Esophagus (tissue), 2 donors: ENCODE measurements around the gene ADORA1. TPM values are rescaled to one million over a fixed set of nuclear protein-coding genes. Genes with fewer than 3 reads are reported as not detected.

Source experiments
- H3K27ac ChIP-seq, 2 donors: one replicate each; pipeline ENCODE4 v1.5.1; 2013; ENCODE audit warnings: low read depth in 2 of 2, mild to moderate bottlenecking in 2 of 2, inconsistent platforms in 1 of 2, low read length in 1 of 2, moderate library complexity in 1 of 2
- H3K27me3 ChIP-seq, 2 donors: one replicate each; pipeline ENCODE4 v1.6.1; 2013; ENCODE audit warnings: low read length in 2 of 2, control low read depth in 1 of 2, mild to moderate bottlenecking in 1 of 2; ENCODE audit not compliant: insufficient read depth in 2 of 2, control insufficient read depth in 1 of 2
- H3K36me3 ChIP-seq, 2 donors: one replicate each; pipeline ENCODE4 v1.6.1; 2013; ENCODE audit warnings: low read length in 1 of 2; ENCODE audit not compliant: control insufficient read depth in 2 of 2, insufficient read depth in 2 of 2
- H3K4me1 ChIP-seq, 2 donors: one replicate each; pipeline ENCODE4 v1.6.1; 2013; ENCODE audit warnings: low read length in 1 of 2; ENCODE audit not compliant: control insufficient read depth in 2 of 2, insufficient read depth in 2 of 2
- H3K4me3 ChIP-seq, 2 donors: one replicate each; pipeline ENCODE4 v1.5.1; 2013; ENCODE audit warnings: low read length in 2 of 2, mild to moderate bottlenecking in 2 of 2, low read depth in 1 of 2, moderate library complexity in 1 of 2
- H3K9me3 ChIP-seq, 2 donors: one replicate each; pipeline ENCODE4 v1.6.1; 2013; ENCODE audit warnings: mild to moderate bottlenecking in 2 of 2, low read depth in 1 of 2, low read length in 1 of 2, moderate library complexity in 1 of 2; ENCODE audit not compliant: control insufficient read depth in 2 of 2, insufficient read depth in 1 of 2
- WGBS, 2 donors: extraction: QIAGEN DNeasy Blood & Tissue Kit; methylation state at CpG; one replicate each; pipeline ENCODE4 v1.1.7; 2013; 5-methylcytosine and 5-hydroxymethylcytosine counted together
- polyA plus RNA-seq, 2 donors: library from polyadenylated mRNA; stranded (reverse); fragments of 200-250 nt; gene quantifications; one replicate each; pipeline ENCODE4 v1.2.3, GENCODE V29; 2013
- donor health status: healthy with polysubstance abuse.
- donor health status: Bipolar disorder and iron deficiency.

ADORA1 gene
- polyA plus RNA-seq, 2 donors, result 0.22 to 0.26 TPM

DNA sequence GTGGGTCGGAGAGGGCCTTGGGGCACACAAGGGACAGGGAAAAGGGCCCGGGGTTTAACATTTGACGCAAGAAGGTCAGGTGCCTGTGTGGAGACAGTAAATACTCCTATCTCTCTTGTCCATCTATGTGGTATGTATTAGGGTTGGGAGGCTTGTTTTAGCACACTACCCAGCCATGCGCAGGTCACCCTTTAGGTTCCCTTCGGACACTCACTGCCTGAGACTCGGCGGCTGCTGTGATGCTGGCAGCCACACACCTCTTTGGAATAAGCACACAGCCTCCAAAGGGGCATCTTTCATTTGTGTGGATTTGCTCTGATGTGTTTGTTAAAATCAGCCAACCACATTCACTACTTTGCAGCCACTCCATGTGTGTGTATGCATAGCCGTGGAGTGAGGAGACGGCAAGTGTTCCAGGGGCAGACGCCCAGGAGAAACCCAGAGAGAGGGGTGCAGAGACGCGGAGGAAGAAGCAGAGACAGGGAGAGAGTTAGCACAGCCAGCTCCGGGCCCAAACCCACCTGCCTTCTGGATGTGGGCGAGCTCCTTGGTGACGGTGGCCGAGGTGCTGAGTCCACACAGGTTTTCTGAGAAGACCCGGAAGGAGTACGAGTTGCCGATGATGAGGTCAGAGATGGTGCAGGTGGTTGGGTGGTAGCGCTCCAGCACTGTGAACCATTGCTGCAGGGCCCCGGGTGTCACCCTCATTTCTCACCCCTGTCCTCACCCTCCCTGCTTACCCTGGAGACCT is 42.4 kb downstream of the ADORA1 start:
- WGBS, 2 donors, result 84 to 85% methylated on average over 21 of the region's 21 CpGs
- H3K36me3 ChIP-seq, result no peaks in the 10 kb centered on the region
- no peak overlapping the region for H3K27ac ChIP-seq
- no peaks in the 10 kb centered on the region for H3K9me3 ChIP-seq
- no peak overlapping the region for H3K4me3 ChIP-seq
- H3K4me1 ChIP-seq, result no peaks in the 10 kb centered on the region
- no peaks in the 10 kb centered on the region for H3K27me3 ChIP-seq

DNA sequence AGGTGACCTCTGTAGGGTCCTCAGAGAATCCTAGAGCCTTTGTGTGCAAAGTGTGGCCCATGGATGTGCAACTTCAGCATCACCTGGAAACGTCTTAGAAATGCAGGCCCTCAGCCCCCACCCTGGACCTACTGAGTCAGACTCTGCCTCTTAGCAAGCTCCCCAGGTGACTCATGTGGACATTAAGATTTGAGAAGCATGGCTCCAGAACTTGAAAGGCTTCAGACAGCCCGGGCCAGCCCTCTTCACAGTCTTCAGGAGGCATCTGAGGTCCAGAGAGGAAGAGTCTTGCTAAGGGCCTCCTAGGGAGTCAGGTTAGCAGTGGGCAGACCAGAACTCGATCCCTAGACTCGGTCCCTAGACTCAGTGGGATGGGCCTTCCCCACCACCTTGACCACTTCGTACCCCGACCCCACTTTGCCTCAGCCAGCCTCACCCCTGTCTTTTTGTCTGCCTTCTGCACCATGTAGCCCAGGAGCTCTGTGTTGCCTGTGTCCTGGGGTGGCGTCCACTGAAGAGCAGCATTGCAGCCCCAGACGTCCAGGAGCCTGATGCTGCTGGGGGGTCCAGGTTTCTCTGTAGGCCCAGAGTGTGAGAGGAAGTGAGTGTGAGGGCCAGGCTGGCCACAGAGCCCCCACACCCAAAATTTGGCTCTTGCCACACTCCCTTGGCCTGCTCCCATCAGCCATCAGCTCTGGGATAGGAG is 43.3 kb downstream of the ADORA1 start:
- H3K27ac ChIP-seq, result no peak overlapping the region
- no peaks in the 10 kb centered on the region for H3K9me3 ChIP-seq
- WGBS, 2 donors, result 70 to 80% methylated on average over 8 of the region's 8 CpGs
- H3K27me3 ChIP-seq, result no peaks in the 10 kb centered on the region
- no peaks in the 10 kb centered on the region for H3K4me1 ChIP-seq
- H3K4me3 ChIP-seq, result no peak overlapping the region
- H3K36me3 ChIP-seq, result no peaks in the 10 kb centered on the region

GRCh38 chr1:203171341-203172183 is 44.0 kb downstream of the ADORA1 start:
- 92% methylated on average over 22 of the region's 22 CpGs for WGBS, 2 donors
- Histone ChIP-seq H3K36me3 (no peaks in the 10 kb centered on the region), H3K4me3 (no peak overlapping the region), H3K27ac (no peak overlapping the region), H3K9me3 (no peaks in the 10 kb centered on the region), H3K4me1 (no peaks in the 10 kb centered on the region), H3K27me3 (no peaks in the 10 kb centered on the region)

DNA sequence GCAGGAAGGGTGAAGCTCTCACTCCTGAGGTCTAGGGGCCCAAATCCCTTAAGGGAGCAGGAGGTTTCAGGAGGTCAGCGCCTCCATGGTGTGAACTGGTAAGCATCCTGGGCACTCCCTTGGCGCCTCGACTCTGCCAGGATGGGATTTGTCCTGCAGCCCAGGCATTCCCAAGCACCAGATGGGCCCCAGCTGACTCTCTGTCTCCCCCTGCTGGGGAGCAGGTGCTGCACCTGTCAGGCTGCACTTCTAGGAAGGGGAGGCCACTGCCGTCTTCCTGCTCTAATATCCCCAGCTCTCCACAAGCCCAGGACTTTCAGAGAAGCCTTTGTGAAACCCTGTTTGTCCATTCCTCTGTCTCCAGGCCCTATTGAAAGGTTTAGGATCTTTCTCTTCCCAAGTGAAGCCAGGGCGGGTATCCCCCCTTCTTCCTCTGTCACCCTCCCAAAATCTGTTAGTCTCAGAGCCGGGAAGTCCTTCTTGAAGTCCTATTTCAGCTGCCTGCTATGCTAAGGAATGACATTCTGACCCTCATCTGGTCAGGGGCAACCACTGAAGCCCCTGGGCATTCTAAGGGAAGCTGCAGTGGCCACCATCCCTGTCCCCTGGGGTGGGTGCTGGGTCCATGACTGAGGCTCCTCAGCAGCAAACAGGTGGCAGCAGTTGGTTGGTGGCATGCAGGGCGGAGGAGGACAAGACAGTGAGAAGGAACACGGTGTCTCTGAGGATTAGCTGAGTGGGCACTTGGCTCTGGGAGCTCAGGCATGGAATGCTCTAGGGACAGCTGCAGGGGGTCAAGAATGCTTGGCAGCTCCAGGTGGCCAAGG is 44.9 kb downstream of the ADORA1 start:
- Histone ChIP-seq H3K4me1 (no peaks in the 10 kb centered on the region), H3K27me3 (no peaks in the 10 kb centered on the region), H3K27ac (no peak overlapping the region), H3K4me3 (no peak overlapping the region), H3K9me3 (no peaks in the 10 kb centered on the region), H3K36me3 (no peaks in the 10 kb centered on the region)
- WGBS, 2 donors, result 49 to 55% methylated on average over 8 of the region's 8 CpGs

- no peaks in the 10 kb centered on the region for H3K9me3 ChIP-seq
- no peak overlapping the region for H3K27ac ChIP-seq
- no peaks in the 10 kb centered on the region for H3K27me3 ChIP-seq
- WGBS, 2 donors, result 68 to 69% methylated on average over 2 of the region's 2 CpGs
- H3K4me1 ChIP-seq, result no peaks in the 10 kb centered on the region
- H3K36me3 ChIP-seq, result no peaks in the 10 kb centered on the region
- H3K4me3 ChIP-seq, result no peak overlapping the region
These were observed 45.6 kb downstream of the ADORA1 start for GRCh38 chr1:203173011-203173555.

DNA sequence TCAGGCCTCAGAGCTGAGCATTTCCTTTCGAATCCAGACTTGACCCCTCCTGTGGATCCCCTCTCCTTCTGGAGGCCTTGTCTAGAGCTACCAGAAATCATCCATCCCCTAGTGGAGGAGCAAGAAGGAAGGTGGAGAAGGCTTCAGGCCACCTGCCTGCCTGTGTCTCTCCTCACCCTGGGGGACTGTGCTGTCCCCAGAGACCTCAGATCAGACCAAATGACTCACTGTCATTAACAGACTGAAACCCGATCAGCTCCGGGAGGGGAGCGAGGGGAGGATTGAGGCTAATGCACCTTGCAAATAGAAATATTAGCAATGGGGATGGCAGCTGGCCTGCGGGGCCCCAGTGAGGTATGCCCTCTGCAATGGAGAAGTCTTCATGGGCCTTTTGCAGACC is 46.0 kb downstream of the ADORA1 start:
- Histone ChIP-seq H3K4me1 (no peaks in the 10 kb centered on the region), H3K4me3 (no peak overlapping the region), H3K9me3 (no peaks in the 10 kb centered on the region), H3K36me3 (no peaks in the 10 kb centered on the region), H3K27ac (no peak overlapping the region), H3K27me3 (no peaks in the 10 kb centered on the region)
- WGBS, 2 donors, result 77 to 86% methylated on average over 5 of the region's 5 CpGs

DNA sequence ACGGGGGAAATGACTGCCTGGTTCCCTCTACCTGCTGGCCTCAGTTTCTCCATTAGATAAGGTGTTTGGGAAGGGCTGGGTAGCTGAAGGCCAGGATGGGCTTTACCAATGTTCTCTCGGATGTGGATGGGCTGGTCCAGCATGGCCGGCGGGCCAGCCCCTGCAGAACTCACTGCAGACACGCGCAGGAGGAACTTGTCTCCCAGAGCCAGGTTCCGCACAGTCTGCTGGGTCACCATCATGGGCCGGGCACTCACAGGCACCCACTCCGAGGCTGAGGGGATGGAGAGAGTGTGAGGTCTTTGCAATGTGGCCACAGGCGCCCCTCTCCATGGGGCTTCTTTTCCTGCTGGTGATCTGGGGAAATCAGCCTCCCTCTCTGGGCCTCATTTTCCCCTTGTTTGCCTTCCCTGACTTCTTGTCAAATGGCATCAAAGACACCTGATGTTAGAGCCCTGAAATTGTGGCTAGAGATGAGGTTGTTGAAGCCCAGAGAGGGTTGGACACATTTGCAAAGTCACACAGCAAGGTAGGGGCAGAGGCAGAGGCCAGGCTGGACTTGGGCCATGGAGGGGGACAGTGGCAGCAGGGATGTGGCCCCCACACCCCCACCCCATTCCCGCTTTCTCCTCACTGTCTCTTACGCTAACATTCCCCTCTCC is 46.9 kb downstream of the ADORA1 start:
- H3K27ac ChIP-seq, result no peak overlapping the region
- H3K4me1 ChIP-seq, result no peaks in the 10 kb centered on the region

DNA sequence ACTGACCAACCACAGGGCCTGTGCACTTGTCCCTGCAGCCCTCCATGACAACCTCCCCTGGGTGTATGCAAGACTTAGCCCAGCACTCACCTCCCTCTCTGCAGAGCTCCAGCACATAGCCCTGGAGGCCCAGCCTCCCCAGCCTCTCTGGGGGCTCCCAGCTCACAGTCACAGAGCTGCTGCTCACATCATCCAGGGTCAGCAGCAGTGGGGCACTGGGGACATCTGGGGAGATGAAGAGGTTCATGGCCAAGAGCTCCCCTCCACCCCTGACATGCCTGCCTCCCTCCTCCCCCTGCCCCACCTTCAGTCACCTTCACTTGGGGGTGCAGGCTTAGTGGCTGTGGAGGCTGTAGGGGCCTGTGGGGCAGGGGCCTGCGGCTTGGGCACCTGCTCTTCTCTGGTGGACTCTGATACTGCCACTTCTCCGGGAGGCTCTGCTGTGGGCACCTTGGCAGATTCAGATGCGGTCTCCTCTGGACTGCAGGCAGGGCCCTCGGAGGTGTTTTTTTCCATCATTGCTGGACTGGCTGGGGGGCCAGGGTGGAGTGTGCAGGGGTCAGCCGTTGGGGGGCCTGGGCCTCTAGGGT is 47.8 kb downstream of the ADORA1 start, which contains the start of gene MYBPH:
Gene MYBPH, minus strand, starts transcription at position 590 of the 590 bp plus-strand sequence. Its CDS starts 71 bp downstream, at position 519.
- Histone ChIP-seq H3K4me3 (no peak within 1 kb of the TSS), H3K27me3 (no peaks in the 10 kb centered on the region), H3K27ac (no peak within 1 kb of the TSS), H3K4me1 (no peaks in the 10 kb centered on the region), H3K9me3 (no peaks in the 10 kb centered on the region), H3K36me3 (no peaks in the 10 kb centered on the region)
- 78 to 84% methylated on average over 5 of the region's 5 CpGs for whole genome bisulfite sequencing, 2 donors

More for the DNA sequence above, 46.9 kb downstream of the ADORA1 start:
- Histone ChIP-seq H3K27me3 (no peaks in the 10 kb centered on the region), H3K9me3 (no peaks in the 10 kb centered on the region), H3K4me3 (no peak overlapping the region), H3K36me3 (no peaks in the 10 kb centered on the region)
- WGBS, 2 donors, result 91 to 92% methylated on average over 12 of the region's 12 CpGs
